ENCODE results near the gene TFB2M. TPM values are rescaled to one million over a fixed set of nuclear protein-coding genes. Genes with fewer than 3 reads are reported as not detected.

TFB2M gene, protein sequence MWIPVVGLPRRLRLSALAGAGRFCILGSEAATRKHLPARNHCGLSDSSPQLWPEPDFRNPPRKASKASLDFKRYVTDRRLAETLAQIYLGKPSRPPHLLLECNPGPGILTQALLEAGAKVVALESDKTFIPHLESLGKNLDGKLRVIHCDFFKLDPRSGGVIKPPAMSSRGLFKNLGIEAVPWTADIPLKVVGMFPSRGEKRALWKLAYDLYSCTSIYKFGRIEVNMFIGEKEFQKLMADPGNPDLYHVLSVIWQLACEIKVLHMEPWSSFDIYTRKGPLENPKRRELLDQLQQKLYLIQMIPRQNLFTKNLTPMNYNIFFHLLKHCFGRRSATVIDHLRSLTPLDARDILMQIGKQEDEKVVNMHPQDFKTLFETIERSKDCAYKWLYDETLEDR
- total RNA-seq: 18.1 and 24.3 TPM in 2 replicates

GRCh38 chr1:246566128-246566812, at the start of gene TFB2M, which contains the start of gene CNST:
TFB2M (minus strand) TSS chr1:246566261; CDS start chr1:246566138, 123 bp downstream.
CNST (plus strand) TSS chr1:246566456; CDS start chr1:246591563, 25,107 bp downstream.

DNA sequence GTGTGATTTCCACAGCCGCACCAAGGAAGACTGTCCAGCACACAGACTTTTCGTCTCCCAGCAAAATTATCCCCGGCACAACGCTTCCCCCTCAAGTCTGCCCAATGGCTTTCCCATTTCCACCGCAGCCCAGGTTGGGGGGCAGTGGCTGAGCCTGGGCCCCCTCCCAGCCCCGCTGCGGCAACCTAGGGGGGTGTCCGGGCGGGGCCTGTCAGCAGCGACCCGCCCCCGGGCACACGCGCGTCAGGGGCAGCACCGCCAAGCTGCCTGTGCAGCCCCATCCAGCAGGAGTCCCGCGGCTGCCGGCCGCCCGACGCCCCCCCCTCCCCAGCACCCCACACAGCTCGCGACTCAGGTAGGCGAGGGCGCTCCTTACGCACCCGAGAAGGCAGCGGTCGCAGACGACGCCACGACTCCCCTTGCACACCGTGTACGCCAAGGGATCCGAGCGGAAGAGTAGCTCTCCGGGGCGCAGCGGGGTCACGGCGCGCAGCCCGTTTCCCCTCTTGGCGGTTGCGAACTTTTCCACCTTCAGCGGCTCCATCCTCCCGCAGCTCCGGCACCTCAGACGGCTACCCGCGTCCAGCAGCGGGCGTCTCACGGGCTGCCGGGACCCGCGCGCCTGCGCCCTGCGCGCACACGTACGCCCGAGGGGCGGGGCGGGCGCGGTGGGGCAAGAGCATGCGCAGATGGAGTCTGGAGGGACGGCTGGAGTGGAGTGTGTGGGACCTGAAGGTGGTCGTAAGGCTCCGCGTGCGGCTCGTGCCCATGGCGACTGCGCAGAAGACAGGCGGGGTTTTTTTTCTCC, 59.2 kb downstream of the TFB2M start, which contains the start of gene SMYD3:
Gene SMYD3 (minus strand): TSS at position 606 of the 808 bp plus-strand sequence.

Other genes starting within 250 kb of the TFB2M start
- gene SMYD3, start 59.0 kb downstream of the TFB2M start, total RNA-seq: 11.9 and 16.6 TPM in 2 replicates
- 10.2 and 12.8 TPM in 2 replicates for gene CNST, start 195 bp upstream of the TFB2M start, total RNA-seq
- 7.2 and 21.7 TPM in 2 replicates for gene SCCPDH, start 158.1 kb upstream of the TFB2M start, total RNA-seq